Astrocyte of the cerebellum (primary cell): ENCODE results near the gene CSTPP1.
A peak's percentile ranks its signal among the peaks of the same experiment; 100 is the strongest.

Source experiments
- DNase-seq: peaks from one replicate; pipeline ENCODE4 v3.0.0-alpha.2; 2011; ENCODE audit warnings: low read depth
- H3K4me3 ChIP-seq: 2 replicates; pipeline ENCODE4 v1.5.1; 2011; ENCODE audit warnings: mild to moderate bottlenecking, low read depth, low read length, moderate library complexity
- CTCF ChIP-seq: IDR thresholded peaks from 2 replicates; pipeline ENCODE4 v1.5.1; 2012; ENCODE audit warnings: low read length, low read depth, moderate library complexity, mild to moderate bottlenecking; ENCODE audit errors: missing control alignments
- in situ Hi-C: cut with HindIII; loops from 2 replicates; pipeline ENCODE4 v1.10.0; 2017; ENCODE audit warnings: low sequenced_read_pairs

Gene CSTPP1

GRCh38 chr11:47044119-47044518 is 107.6 kb downstream of the CSTPP1 start:
- H3K4me3 ChIP-seq: no peak overlapping the region
- no peak for TF ChIP-seq CTCF
- in situ Hi-C loops: no loop called here
- no peak for DNase-seq

GRCh38 chr11:47047972-47048371 is 111.4 kb downstream of the CSTPP1 start:
- in situ Hi-C loops: no loop called here
- H3K4me3 ChIP-seq: no peak overlapping the region
- no peak for DNase-seq
- TF ChIP-seq CTCF: no peak

GRCh38 chr11:47050284-47050683 is 113.7 kb downstream of the CSTPP1 start:
- TF ChIP-seq CTCF: no peak
- no peak for DNase-seq
- H3K4me3 ChIP-seq: no peak overlapping the region
- in situ Hi-C loops: no loop called here

- no peak for TF ChIP-seq CTCF
- in situ Hi-C loops: no loop called here
- H3K4me3 ChIP-seq: no peak overlapping the region
- peak; percentile 16 for DNase-seq
These were observed 114.7 kb downstream of the CSTPP1 start for GRCh38 chr11:47051217-47051616.

- no peak for TF ChIP-seq CTCF
- in situ Hi-C loops: no loop called here
- no peak for DNase-seq
- H3K4me3 ChIP-seq: no peak overlapping the region
These were observed 115.6 kb downstream of the CSTPP1 start for GRCh38 chr11:47052165-47052564.

- H3K4me3 ChIP-seq: no peak overlapping the region
- in situ Hi-C loops: no loop called here
- no peak for DNase-seq
- no peak for TF ChIP-seq CTCF
These were observed 116.0 kb downstream of the CSTPP1 start for GRCh38 chr11:47052576-47052975.

- no peak for DNase-seq
- in situ Hi-C loops: no loop called here
- no peak for TF ChIP-seq CTCF
These were observed 119.0 kb downstream of the CSTPP1 start for GRCh38 chr11:47055534-47055933.

More at GRCh38 chr11:47055534-47055933, 119.0 kb downstream of the CSTPP1 start:
- no peak overlapping the region for H3K4me3 ChIP-seq
